Activated naive CD4-positive, alpha-beta T cell treated with anti-CD3 and anti-CD28 coated beads, Interleukin-2, amount 50 U/mL, for 72 hours (primary cell): ENCODE measurements around the gene GHRHR. TPM values are rescaled to one million over a fixed set of nuclear protein-coding genes. Genes with fewer than 3 reads are reported as not detected.

Experiments used
- total RNA-seq, 2 donors: library from RNA; stranded (reverse); gene quantifications; one replicate each; pipeline ENCODE4 v1.2.3, GENCODE V29; 2022

The GHRHR gene
- total RNA-seq, 2 donors from 2014 or later: not detected

Other genes starting within 250 kb of the GHRHR start
- under 1 TPM in 1 of 2 donors, not detected in 1; 0.33 TPM for gene INMT, start 211.8 kb upstream of the GHRHR start, total RNA-seq
- 1 to 10 TPM in 1 of 2 donors, under 1 TPM in 1; 0.32 to 1.9 TPM for gene MINDY4, start 192.5 kb upstream of the GHRHR start, total RNA-seq
- under 1 TPM in 1 of 2 donors, not detected in 1; 0.11 TPM for gene AQP1, start 52.1 kb upstream of the GHRHR start, total RNA-seq
- gene ADCYAP1R1, start 88.4 kb downstream of the GHRHR start, total RNA-seq: not detected